HepG2 (cell line): ENCODE data around the gene LYRM7. TPM values are rescaled to one million over a fixed set of nuclear protein-coding genes. Genes with fewer than 3 reads are reported as not detected.

ENCODE experiments used
- ATAC-seq: fragments of 200-7000 bp; cut with Tn5 transposase; 3 replicates; pipeline ENCODE4 v1.9.1; 2020; ENCODE audit warnings: mild to moderate bottlenecking, moderate library complexity
- BruUV-seq: library from RNA; stranded (reverse); fragments of 400-500 nt; replicated peaks from 2 replicates; lab custom pipeline; 2021; lab: Mats Ljungman, UMichigan
- CTCF ChIA-PET: fragments of 300-600 bp; formaldehyde crosslinking; extraction: SDS; loops from one replicate; lab custom pipeline; 2021; ENCODE audit warnings: low total read pairs, inconsistent platforms, low intra/inter-chr PET ratio; lab: Yijun Ruan, JAX
- POLR2A ChIA-PET: fragments of 350-600 bp; sonication (Branson Sonifier 250); formaldehyde crosslinking; loops from one replicate; lab custom pipeline; 2020; ENCODE audit warnings: antibody characterized with exemption, inconsistent platforms; lab: Yijun Ruan, JAX
- DNase-seq: peaks from one replicate; pipeline ENCODE4 v3.0.0-alpha.2; 2015; ENCODE audit warnings: low spot score
- FAIRE-seq: peaks from 3 replicates; lab custom pipeline; 2011; peaks lifted over from hg19 to GRCh38; lab: Jason Lieb, UNC
- H2AFZ ChIP-seq: one replicate; pipeline ENCODE4 v1.6.1; 2011; ENCODE audit warnings: low read length, inconsistent platforms
- H3K27ac ChIP-seq: fragments of 300-600 bp; 3 replicates; pipeline ENCODE4 v1.8.0; 2011; ENCODE audit warnings: mixed run types, mild to moderate bottlenecking, mixed read lengths, low read length, inconsistent platforms; ENCODE audit not compliant: insufficient read depth; ENCODE audit errors: extremely low read length
- H3K27me3 ChIP-seq, 2 experiments: fragments of 200-600 bp in 1 of 2; 2 replicates in 1 of 2; 3 replicates in 1 of 2; pipeline versions ENCODE4 v1.6.0 to v1.8.0; 2011; ENCODE audit warnings: low read length in 2 of 2, mild to moderate bottlenecking in 2 of 2, moderate library complexity in 2 of 2, inconsistent platforms in 1 of 2; ENCODE audit not compliant: insufficient read depth in 2 of 2, control insufficient read depth in 1 of 2
- H3K36me3 ChIP-seq, 2 experiments: fragments of 200-600 bp in 1 of 2; replicated peaks in 1 of 2; 2 replicates in 1 of 2; 3 replicates in 1 of 2; pipeline versions ENCODE4 v1.5.1 to v1.8.0; 2011; ENCODE audit warnings: low read length in 2 of 2, inconsistent platforms in 1 of 2; ENCODE audit not compliant: insufficient read depth in 2 of 2, control insufficient read depth in 1 of 2
- H3K4me1 ChIP-seq: 2 replicates; pipeline ENCODE4 v1.5.1; 2012; ENCODE audit warnings: low read length, inconsistent platforms; ENCODE audit not compliant: insufficient read depth
- H3K4me2 ChIP-seq: 2 replicates; pipeline ENCODE4 v1.6.0; 2011; ENCODE audit warnings: low read depth, low read length, inconsistent platforms
- H3K4me3 ChIP-seq, 3 experiments: fragments of 200-600 bp in 1 of 3; sonication (generic), shearing (Covaris generic) in 1 of 3; replicated peaks in 1 of 3; 2 replicates each; pipeline ENCODE4 v1.5.1; 2011 to 2016; ENCODE audit warnings: low read length in 3 of 3, inconsistent platforms in 2 of 3, low read depth in 2 of 3, mild to moderate bottlenecking in 2 of 3, control low read depth in 1 of 3, mixed read lengths in 1 of 3; ENCODE audit not compliant: insufficient read depth in 1 of 3
- H3K79me2 ChIP-seq: one replicate; pipeline ENCODE4 v1.6.1; 2011; ENCODE audit warnings: low read length, inconsistent platforms; ENCODE audit not compliant: insufficient read depth
- H3K9ac ChIP-seq: 2 replicates; pipeline ENCODE4 v1.6.0; 2011; ENCODE audit warnings: mild to moderate bottlenecking, low read depth, low read length, inconsistent platforms; ENCODE audit not compliant: insufficient read depth
- H3K9me3 ChIP-seq: 2 replicates; pipeline ENCODE4 v1.5.1; 2012; ENCODE audit warnings: mild to moderate bottlenecking, low read length
- H4K20me1 ChIP-seq: 2 replicates; pipeline ENCODE4 v1.6.0; 2011; ENCODE audit warnings: inconsistent platforms, mild to moderate bottlenecking, low read length, moderate library complexity; ENCODE audit not compliant: insufficient read depth
- AHR ChIP-seq: IDR thresholded peaks from 2 replicates; pipeline ENCODE4 v1.6.1; 2018; ENCODE audit warnings: missing genetic modification reagents, missing compliant biosample characterization
- HDAC6 ChIP-seq: fragments of 200-600 bp; sonication (generic); IDR thresholded peaks from 2 replicates; pipeline ENCODE4 v1.7.0; 2017; ENCODE audit warnings: mild to moderate bottlenecking, antibody characterized with exemption, low read length, low read depth
- KLF11 ChIP-seq: IDR thresholded peaks from 2 replicates; pipeline ENCODE4 v1.6.1; 2016; ENCODE audit warnings: missing compliant biosample characterization
- NCOA2 ChIP-seq: sonication (generic); formaldehyde crosslinking; IDR thresholded peaks from 2 replicates; pipeline ENCODE4 v1.8.0; 2022; ENCODE audit warnings: inconsistent platforms
- NPAS2 ChIP-seq: sonication (generic); formaldehyde crosslinking; IDR thresholded peaks from 2 replicates; pipeline ENCODE4 v1.8.0; 2022; ENCODE audit warnings: mild to moderate bottlenecking, missing genetic modification reagents, borderline replicate concordance
- NR1H2 ChIP-seq: sonication (generic); formaldehyde crosslinking; IDR thresholded peaks from 2 replicates; pipeline ENCODE4 v1.8.1; 2022; ENCODE audit warnings: low read depth, missing genetic modification reagents, borderline replicate concordance
- SYNCRIP ChIP-seq: fragments of 200-400 bp; formaldehyde crosslinking; IDR thresholded peaks from 2 replicates; pipeline ENCODE4 v1.6.1; 2018; ENCODE audit warnings: mild to moderate bottlenecking, low read depth, low read length; ENCODE audit not compliant: insufficient read depth
- ZFP36 ChIP-seq: fragments of 150-350 bp; IDR thresholded peaks from 2 replicates; pipeline ENCODE4 v1.6.1; 2018; ENCODE audit warnings: borderline replicate concordance, low read length, low read depth; ENCODE audit not compliant: partially characterized antibody
- ZNF180 ChIP-seq: sonication (generic); formaldehyde crosslinking; IDR thresholded peaks from 2 replicates; pipeline ENCODE4 v1.4.0; 2020; ENCODE audit warnings: low read depth, missing genetic modification reagents, borderline replicate concordance
- ZNF260 ChIP-seq: sonication (generic); formaldehyde crosslinking; IDR thresholded peaks from 2 replicates; pipeline ENCODE4 v1.4.0; 2020; ENCODE audit warnings: missing genetic modification reagents, low read depth, mild to moderate bottlenecking, borderline replicate concordance
- WGBS: methylation state at CpG from one replicate; pipeline ENCODE4 v1.1.6; 2017; ENCODE audit warnings: low lambda C conversion rate; 5-methylcytosine and 5-hydroxymethylcytosine counted together
- in situ Hi-C: cut with HindIII; loops from 2 replicates; pipeline ENCODE4 v1.10.0; 2017; ENCODE audit warnings: low pct_unique_long_range_greater_than_20kb; ENCODE audit not compliant: extremely low pct_ligation_motif_present
- intact Hi-C: fragments of 100-400 bp; cut with micrococcal nuclease; formaldehyde crosslinking; loops from one replicate; pipeline ENCODE4 v1.10.0; 2022; ENCODE audit not compliant: unreplicated experiment
- polyA plus RNA-seq, 8 experiments: library from polyadenylated mRNA; depleted of rRNA in 3 of 8; stranded (reverse) in 7 of 8; unstranded in 1 of 8; fragments of >200 nt; fragmentation: Illumina TruSeq in 4 of 8; extraction: Trizol in 4 of 8; gene quantifications; 2 replicates each; pipeline versions ENCODE4 v1.2.1 to v1.2.3, GENCODE V29; 2011 to 2016; ENCODE audit warnings: low read depth in 4 of 8, missing spikeins in 1 of 8, mixed read lengths in 1 of 8; ENCODE audit not compliant: insufficient read depth in 1 of 8
- total RNA-seq, 5 experiments: library from RNA; depleted of rRNA; stranded (reverse); fragments of >200 nt; fragmentation: Illumina TruSeq; extraction: Trizol; gene quantifications; 2 replicates each; pipeline ENCODE4 v1.2.3, GENCODE V29; 2016; ENCODE audit warnings: low read depth in 1 of 5
- TF ChIP-seq, protein P1 (sequence below): sonication (generic); formaldehyde crosslinking; IDR thresholded peaks from 2 replicates; pipeline ENCODE4 v1.4.0; 2020; ENCODE audit warnings: missing genetic modification reagents
- TF ChIP-seq, protein P2 (sequence below): sonication (generic); formaldehyde crosslinking; IDR thresholded peaks from 2 replicates; pipeline ENCODE4 v1.4.0; 2020; ENCODE audit warnings: mild to moderate bottlenecking, low read depth, missing genetic modification reagents

Gene LYRM7
- total and polyA plus RNA-seq, 2 of the 13 experiments (the other 11 are each of a cell fraction or from before 2014, with no cell fraction given), result 3.0 to 5.5 TPM

DNA sequence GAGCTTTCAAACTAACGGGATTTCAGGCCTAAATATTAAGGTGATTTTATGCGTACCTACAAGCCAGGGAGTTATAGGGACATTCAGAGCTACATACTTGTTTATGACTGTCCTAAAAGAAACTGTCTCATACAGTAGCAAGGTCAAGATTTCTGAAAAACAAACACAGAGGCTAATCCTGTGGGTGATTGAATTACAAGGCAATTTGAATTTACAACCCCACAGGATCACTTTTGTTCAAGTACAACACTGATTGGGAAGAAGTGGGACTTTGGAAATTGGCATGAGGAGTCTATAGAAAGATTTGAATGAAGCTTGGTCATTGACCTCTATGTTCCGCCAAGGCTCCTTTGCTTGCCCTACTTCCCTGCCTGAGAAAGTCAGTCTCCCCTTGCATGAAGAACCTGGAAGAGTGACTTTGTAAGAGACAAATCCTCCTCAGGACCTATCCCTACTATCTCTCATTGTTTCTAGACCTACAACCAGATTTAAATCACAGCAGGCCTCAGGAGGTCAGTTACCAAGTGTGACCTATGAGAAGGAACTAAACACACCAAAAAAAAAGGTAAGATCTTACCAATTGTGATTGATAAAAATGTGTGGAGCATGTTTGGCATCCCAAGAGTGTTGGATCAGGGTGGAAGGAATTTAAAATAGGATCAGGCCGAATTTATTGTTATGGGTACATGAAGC, 54.7 kb downstream of the LYRM7 start (continued):
- TF ChIP-seq NPAS2 (no peak), SYNCRIP (no peak)
- TF ChIP-seq, all 625 proteins: peak for 0

GRCh38 chr5:131226899-131227298, 56.2 kb downstream of the LYRM7 start:
- Histone ChIP-seq H3K9me3 (no peaks in the 10 kb centered on the region), H4K20me1 (no peaks in the 10 kb centered on the region), H3K79me2 (no peaks in the 10 kb centered on the region), H3K4me3 (no peak overlapping the region), H3K36me3 (no peaks in the 10 kb centered on the region), H2AFZ (no peak overlapping the region), H3K27me3 (peaks cover 0 to 2% of the 10 kb centered on the region in 2 experiments; a peak in 1 of 5 replicates), H3K4me1 (no peaks in the 10 kb centered on the region), H3K27ac (no peak overlapping the region), H3K9ac (no peak overlapping the region), H3K4me2 (no peak overlapping the region)
- no peak for FAIRE-seq
- no peak for DNase-seq
- no peak for ATAC-seq
- in situ Hi-C loops (no loop called here), intact Hi-C loops (no loop called here)
- ChIA-PET POLR2A (no interaction called here), CTCF (no interaction called here)
- WGBS, result 50% methylated on average over 2 of the region's 2 CpGs
- no TSS peak for BruUV-seq
- no peak for TF ChIP-seq NCOA2 (CRISPR knock-in tag)
- TF ChIP-seq KLF11 (CRISPR knock-in tag), result no peak
- TF ChIP-seq ZFP36, result no peak
- TF ChIP-seq AHR, result no peak
- no peak for TF ChIP-seq HDAC6
- TF ChIP-seq, protein P1, sequence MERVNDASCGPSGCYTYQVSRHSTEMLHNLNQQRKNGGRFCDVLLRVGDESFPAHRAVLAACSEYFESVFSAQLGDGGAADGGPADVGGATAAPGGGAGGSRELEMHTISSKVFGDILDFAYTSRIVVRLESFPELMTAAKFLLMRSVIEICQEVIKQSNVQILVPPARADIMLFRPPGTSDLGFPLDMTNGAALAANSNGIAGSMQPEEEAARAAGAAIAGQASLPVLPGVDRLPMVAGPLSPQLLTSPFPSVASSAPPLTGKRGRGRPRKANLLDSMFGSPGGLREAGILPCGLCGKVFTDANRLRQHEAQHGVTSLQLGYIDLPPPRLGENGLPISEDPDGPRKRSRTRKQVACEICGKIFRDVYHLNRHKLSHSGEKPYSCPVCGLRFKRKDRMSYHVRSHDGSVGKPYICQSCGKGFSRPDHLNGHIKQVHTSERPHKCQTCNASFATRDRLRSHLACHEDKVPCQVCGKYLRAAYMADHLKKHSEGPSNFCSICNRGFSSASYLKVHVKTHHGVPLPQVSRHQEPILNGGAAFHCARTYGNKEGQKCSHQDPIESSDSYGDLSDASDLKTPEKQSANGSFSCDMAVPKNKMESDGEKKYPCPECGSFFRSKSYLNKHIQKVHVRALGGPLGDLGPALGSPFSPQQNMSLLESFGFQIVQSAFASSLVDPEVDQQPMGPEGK, result no peak
- TF ChIP-seq, protein P2, sequence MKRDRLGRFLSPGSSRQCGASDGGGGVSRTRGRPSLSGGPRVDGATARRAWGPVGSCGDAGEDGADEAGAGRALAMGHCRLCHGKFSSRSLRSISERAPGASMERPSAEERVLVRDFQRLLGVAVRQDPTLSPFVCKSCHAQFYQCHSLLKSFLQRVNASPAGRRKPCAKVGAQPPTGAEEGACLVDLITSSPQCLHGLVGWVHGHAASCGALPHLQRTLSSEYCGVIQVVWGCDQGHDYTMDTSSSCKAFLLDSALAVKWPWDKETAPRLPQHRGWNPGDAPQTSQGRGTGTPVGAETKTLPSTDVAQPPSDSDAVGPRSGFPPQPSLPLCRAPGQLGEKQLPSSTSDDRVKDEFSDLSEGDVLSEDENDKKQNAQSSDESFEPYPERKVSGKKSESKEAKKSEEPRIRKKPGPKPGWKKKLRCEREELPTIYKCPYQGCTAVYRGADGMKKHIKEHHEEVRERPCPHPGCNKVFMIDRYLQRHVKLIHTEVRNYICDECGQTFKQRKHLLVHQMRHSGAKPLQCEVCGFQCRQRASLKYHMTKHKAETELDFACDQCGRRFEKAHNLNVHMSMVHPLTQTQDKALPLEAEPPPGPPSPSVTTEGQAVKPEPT (CRISPR knock-in tag), result no peak
- TF ChIP-seq ZNF260 (CRISPR knock-in tag), result no peak
- TF ChIP-seq ZNF180 (CRISPR knock-in tag), result no peak
- TF ChIP-seq NR1H2 (CRISPR knock-in tag), result no peak
